Esophagus muscularis mucosa (tissue), 3 donors: ENCODE measurements around the gene SH2D5.

Experiments used
- CTCF ChIP-seq, 3 experiments: fragments of 200-600 bp in 2 of 3; fragments of 450-650 bp in 1 of 3; sonication (generic) in 2 of 3; IDR thresholded peaks; one replicate each; pipeline ENCODE4 v1.5.1; 2017 to 2019; ENCODE audit warnings: antibody characterized with exemption in 3 of 3, mild to moderate bottlenecking in 2 of 3, moderate library complexity in 1 of 3
- EP300 ChIP-seq: sonication (generic); formaldehyde crosslinking; IDR thresholded peaks from one replicate; pipeline ENCODE4 v1.6.1; 2017; ENCODE audit warnings: antibody characterized with exemption

- TF ChIP-seq CTCF (IDR thresholded peaks at IDR 0.05) (no peak), EP300 (no peak)
These were observed 27.2 kb downstream of the SH2D5 start for GRCh38 chr1:20705203-20705755.
